DND-41 (cell line): Measurements from ENCODE around the gene CNNM3.

Experiments used
- ATAC-seq: fragments of 200-7000 bp; cut with Tn5 transposase; 3 replicates; pipeline ENCODE4 v1.9.1; 2021; ENCODE audit warnings: low read depth; ENCODE audit not compliant: insufficient read depth
- DNase-seq: peaks from one replicate; pipeline ENCODE4 v3.0.0-alpha.2; 2020
- H2AFZ ChIP-seq: 2 replicates; pipeline ENCODE4 v1.6.0; 2012; ENCODE audit warnings: low read depth, low read length
- H3K27ac ChIP-seq: 2 replicates; pipeline ENCODE4 v1.5.1; 2012; ENCODE audit warnings: low read length, inconsistent platforms
- H3K27me3 ChIP-seq: fragments of 200-600 bp; sonication (generic); 2 replicates; pipeline ENCODE4 v1.6.0; 2012; ENCODE audit warnings: low read length, mild to moderate bottlenecking, inconsistent platforms; ENCODE audit not compliant: insufficient read depth, poor library complexity
- H3K36me3 ChIP-seq: 2 replicates; pipeline ENCODE4 v1.5.1; 2012; ENCODE audit warnings: low read length, inconsistent platforms; ENCODE audit not compliant: insufficient read depth
- H3K4me1 ChIP-seq: 2 replicates; pipeline ENCODE4 v1.5.1; 2012; ENCODE audit warnings: mild to moderate bottlenecking, low read length; ENCODE audit not compliant: insufficient read depth
- H3K4me2 ChIP-seq: 2 replicates; pipeline ENCODE4 v1.6.0; 2012; ENCODE audit warnings: mild to moderate bottlenecking, moderate library complexity, low read length, inconsistent platforms; ENCODE audit not compliant: insufficient read depth
- H3K4me3 ChIP-seq, 2 experiments: fragments of 200-600 bp in 1 of 2; shearing (Covaris generic) in 1 of 2; 2 replicates each; pipeline ENCODE4 v1.5.1; 2012 to 2016; ENCODE audit warnings: inconsistent platforms in 2 of 2, low read length in 2 of 2, mild to moderate bottlenecking in 2 of 2, low read depth in 1 of 2, moderate library complexity in 1 of 2
- H3K79me2 ChIP-seq: 2 replicates; pipeline ENCODE4 v1.6.0; 2012; ENCODE audit warnings: low read length, inconsistent platforms; ENCODE audit not compliant: insufficient read depth
- H3K9ac ChIP-seq: 2 replicates; pipeline ENCODE4 v1.6.0; 2012; ENCODE audit warnings: low read depth, mild to moderate bottlenecking, inconsistent platforms, low read length, moderate library complexity
- H3K9me3 ChIP-seq: 2 replicates; pipeline ENCODE4 v1.5.1; 2012; ENCODE audit warnings: low read length, moderate library complexity, mild to moderate bottlenecking, inconsistent platforms; ENCODE audit not compliant: insufficient read depth, severe bottlenecking
- H4K20me1 ChIP-seq: 2 replicates; pipeline ENCODE4 v1.6.0; 2012; ENCODE audit warnings: low read length; ENCODE audit not compliant: insufficient read depth
- EZH2 ChIP-seq: IDR thresholded peaks from 3 replicates; pipeline ENCODE4 v1.6.1; 2012; ENCODE audit warnings: borderline replicate concordance, low read depth, mild to moderate bottlenecking, moderate library complexity, low read length, inconsistent platforms; ENCODE audit not compliant: severe bottlenecking
- TF ChIP-seq, protein P1 (sequence below): IDR thresholded peaks from 2 replicates; pipeline ENCODE4 v1.5.1; 2012; ENCODE audit warnings: borderline replicate concordance, low read length, moderate library complexity, mild to moderate bottlenecking; ENCODE audit not compliant: poor library complexity, severe bottlenecking; ENCODE audit errors: extremely low read depth

The CNNM3 gene

DNA sequence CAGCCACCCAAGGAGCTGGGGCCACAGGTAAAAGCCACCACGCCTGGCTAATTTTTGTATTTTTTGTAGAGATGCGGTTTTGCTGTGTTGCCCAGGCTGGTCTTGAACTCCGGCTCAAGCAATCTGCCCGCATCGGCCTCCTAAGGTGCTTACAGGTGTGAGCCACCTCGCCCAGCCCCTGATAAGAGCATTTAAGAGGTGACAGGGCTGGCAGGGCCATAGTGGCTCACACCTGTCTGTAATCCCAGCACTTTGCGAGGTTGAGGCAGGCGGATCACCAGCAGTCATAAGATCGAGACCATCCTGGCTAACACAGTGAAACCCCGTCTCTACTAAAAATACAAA lies 9.0 kb upstream of the CNNM3 start:
- no peak for ATAC-seq
- H2AFZ ChIP-seq = no peak overlapping the region
- no peak overlapping the region for H3K27ac ChIP-seq
- no peak overlapping the region for H3K4me3 ChIP-seq
- H3K79me2 ChIP-seq = no peaks in the 10 kb centered on the region
- DNase-seq = no peak
- H3K9ac ChIP-seq = no peak overlapping the region
- H3K36me3 ChIP-seq = peaks cover 22% of the 10 kb centered on the region
- TF ChIP-seq, protein P1, sequence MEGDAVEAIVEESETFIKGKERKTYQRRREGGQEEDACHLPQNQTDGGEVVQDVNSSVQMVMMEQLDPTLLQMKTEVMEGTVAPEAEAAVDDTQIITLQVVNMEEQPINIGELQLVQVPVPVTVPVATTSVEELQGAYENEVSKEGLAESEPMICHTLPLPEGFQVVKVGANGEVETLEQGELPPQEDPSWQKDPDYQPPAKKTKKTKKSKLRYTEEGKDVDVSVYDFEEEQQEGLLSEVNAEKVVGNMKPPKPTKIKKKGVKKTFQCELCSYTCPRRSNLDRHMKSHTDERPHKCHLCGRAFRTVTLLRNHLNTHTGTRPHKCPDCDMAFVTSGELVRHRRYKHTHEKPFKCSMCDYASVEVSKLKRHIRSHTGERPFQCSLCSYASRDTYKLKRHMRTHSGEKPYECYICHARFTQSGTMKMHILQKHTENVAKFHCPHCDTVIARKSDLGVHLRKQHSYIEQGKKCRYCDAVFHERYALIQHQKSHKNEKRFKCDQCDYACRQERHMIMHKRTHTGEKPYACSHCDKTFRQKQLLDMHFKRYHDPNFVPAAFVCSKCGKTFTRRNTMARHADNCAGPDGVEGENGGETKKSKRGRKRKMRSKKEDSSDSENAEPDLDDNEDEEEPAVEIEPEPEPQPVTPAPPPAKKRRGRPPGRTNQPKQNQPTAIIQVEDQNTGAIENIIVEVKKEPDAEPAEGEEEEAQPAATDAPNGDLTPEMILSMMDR = no peak
- TF ChIP-seq EZH2 = no peak
- H4K20me1 ChIP-seq = no peaks in the 10 kb centered on the region
- no peaks in the 10 kb centered on the region for H3K4me1 ChIP-seq
- H3K9me3 ChIP-seq = no peaks in the 10 kb centered on the region
- no peak overlapping the region for H3K4me2 ChIP-seq
- H3K27me3 ChIP-seq = no peaks in the 10 kb centered on the region

DNA sequence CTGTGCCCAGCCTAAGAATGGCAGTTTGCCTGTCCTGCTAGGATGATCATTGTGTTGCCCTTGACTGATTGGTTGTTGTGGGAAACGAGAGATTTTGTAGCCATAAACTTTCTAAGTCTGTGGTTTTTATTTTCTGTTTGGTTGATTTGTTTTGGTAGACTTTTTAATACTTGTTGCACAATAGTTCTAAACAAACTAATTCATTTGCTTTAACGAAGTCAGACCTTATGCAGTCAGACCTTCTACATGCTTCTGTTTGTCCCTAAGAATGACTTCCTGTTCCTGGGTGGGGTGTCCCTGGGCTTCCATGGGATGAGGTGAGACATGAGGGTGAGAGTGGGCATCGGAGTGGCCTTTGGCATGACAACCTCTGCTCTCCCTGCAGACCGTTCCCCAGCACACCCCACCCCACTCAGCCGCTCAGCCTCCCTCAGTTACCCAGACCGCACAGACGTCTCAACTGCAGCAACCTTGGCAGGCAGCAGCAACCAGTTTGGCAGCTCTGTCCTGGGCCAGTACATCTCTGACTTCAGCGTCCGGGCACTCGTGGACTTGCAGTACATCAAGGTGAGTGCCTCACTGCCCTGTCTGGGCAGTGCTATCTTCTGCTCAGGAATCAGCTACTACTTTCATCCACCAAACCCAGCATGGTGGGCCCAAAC lies 7.8 kb upstream of the CNNM3 start:
- H4K20me1 ChIP-seq = no peaks in the 10 kb centered on the region
- no peaks in the 10 kb centered on the region for H3K9me3 ChIP-seq
- H3K27ac ChIP-seq = no peak overlapping the region
- ATAC-seq = no peak
- no peak overlapping the region for H3K4me3 ChIP-seq
- H3K4me2 ChIP-seq = no peak overlapping the region
- no peak for DNase-seq
- H3K36me3 ChIP-seq = peaks cover 18% of the 10 kb centered on the region
- no peak overlapping the region for H3K9ac ChIP-seq
- no peaks in the 10 kb centered on the region for H3K27me3 ChIP-seq
- H2AFZ ChIP-seq = no peak overlapping the region
- no peaks in the 10 kb centered on the region for H3K79me2 ChIP-seq
- TF ChIP-seq, protein P1 = no peak
- TF ChIP-seq EZH2 = no peak
- H3K4me1 ChIP-seq = no peaks in the 10 kb centered on the region

DNA sequence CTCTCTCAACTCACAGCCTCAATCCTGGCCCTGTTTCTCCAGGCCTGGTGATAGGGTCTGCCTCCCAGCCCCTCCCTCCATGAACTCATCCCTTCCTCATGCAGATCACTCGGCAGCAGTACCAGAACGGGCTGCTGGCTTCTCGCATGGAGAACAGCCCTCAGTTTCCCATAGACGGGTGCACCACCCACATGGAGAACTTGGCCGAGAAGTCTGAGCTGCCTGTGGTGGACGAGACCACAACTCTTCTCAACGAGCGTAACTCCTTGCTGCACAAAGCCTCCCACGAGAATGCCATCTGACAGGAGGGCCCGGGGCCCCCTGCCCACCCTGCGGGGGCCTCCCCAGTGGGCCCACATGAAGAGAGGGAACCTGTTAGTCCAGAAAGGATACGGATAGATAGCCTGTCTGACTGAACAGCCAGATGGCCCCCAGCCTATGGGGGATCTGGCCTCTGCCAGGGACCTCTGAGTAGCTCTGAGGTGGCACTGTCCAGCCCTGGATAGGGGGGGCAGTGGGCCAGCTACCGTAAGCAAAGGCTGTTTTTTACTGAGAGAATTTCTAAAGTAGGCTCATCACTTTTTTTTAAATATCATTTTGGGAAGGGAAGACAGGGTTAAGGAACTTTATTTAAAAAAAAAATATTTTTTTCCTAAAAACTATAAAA lies 6.7 kb upstream of the CNNM3 start:
- no peak overlapping the region for H3K9ac ChIP-seq
- no peaks in the 10 kb centered on the region for H3K79me2 ChIP-seq
- no peaks in the 10 kb centered on the region for H4K20me1 ChIP-seq
- no peak overlapping the region for H3K4me2 ChIP-seq
- TF ChIP-seq EZH2 = no peak
- TF ChIP-seq, protein P1 = no peak
- H3K4me1 ChIP-seq = no peaks in the 10 kb centered on the region
- DNase-seq (no peak), ATAC-seq (no peak)
- no peak overlapping the region for H3K27ac ChIP-seq
- H3K27me3 ChIP-seq = no peaks in the 10 kb centered on the region
- no peak overlapping the region for H2AFZ ChIP-seq
- no peak overlapping the region for H3K4me3 ChIP-seq
- peaks cover 18% of the 10 kb centered on the region for H3K36me3 ChIP-seq
- no peaks in the 10 kb centered on the region for H3K9me3 ChIP-seq
